Stomach (tissue), 4 donors: ENCODE measurements around the gene TAC4.

Source experiments
- POLR2A ChIP-seq, 4 donors: fragments of 450-650 bp; IDR thresholded peaks; one replicate each; pipeline ENCODE4 v1.6.1; 2016; ENCODE audit warnings: antibody characterized with exemption in 4 of 4, control low read depth in 2 of 4, mild to moderate bottlenecking in 1 of 4, moderate library complexity in 1 of 4
- TF ChIP-seq, protein P1 (sequence below), 7 experiments: fragments of 450-650 bp in 4 of 7; fragments of 200-600 bp in 3 of 7; sonication (generic) in 3 of 7; IDR thresholded peaks; one replicate each; pipeline ENCODE4 v1.5.1; 2016 to 2019; ENCODE audit warnings: antibody characterized with exemption in 7 of 7, control low read depth in 2 of 7, mild to moderate bottlenecking in 1 of 7

DNA sequence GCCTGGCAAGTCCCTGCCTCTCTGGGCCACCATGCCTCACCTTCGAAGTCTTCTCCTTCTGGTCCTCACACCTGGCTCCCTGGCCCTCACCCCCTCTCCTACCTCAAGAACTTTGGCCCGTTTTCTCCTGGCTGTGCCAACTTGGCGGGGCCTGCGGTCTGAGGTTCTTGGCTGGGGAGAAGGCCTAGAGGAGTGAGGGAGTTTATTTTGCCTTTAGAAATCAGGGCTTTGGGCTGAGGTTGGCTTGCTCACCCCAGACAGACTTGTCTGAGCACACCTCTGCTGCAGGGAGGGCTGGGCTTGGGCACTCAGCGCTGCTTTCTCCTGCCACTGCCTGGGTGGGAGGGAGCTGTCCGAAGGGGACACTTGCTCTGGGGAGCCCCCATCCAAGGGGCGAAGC is 23.3 kb upstream of the TAC4 start:
- TF ChIP-seq, protein P1, sequence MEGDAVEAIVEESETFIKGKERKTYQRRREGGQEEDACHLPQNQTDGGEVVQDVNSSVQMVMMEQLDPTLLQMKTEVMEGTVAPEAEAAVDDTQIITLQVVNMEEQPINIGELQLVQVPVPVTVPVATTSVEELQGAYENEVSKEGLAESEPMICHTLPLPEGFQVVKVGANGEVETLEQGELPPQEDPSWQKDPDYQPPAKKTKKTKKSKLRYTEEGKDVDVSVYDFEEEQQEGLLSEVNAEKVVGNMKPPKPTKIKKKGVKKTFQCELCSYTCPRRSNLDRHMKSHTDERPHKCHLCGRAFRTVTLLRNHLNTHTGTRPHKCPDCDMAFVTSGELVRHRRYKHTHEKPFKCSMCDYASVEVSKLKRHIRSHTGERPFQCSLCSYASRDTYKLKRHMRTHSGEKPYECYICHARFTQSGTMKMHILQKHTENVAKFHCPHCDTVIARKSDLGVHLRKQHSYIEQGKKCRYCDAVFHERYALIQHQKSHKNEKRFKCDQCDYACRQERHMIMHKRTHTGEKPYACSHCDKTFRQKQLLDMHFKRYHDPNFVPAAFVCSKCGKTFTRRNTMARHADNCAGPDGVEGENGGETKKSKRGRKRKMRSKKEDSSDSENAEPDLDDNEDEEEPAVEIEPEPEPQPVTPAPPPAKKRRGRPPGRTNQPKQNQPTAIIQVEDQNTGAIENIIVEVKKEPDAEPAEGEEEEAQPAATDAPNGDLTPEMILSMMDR (IDR thresholded peaks at IDR 0.05), result no peak
- no peak for TF ChIP-seq POLR2A (IDR thresholded peaks at IDR 0.05)
